ENCODE results near the gene SEMG1.

GRCh38 chr20:45183084-45183483, 23.7 kb upstream of the SEMG1 start:
- TF ChIP-seq, protein P1, sequence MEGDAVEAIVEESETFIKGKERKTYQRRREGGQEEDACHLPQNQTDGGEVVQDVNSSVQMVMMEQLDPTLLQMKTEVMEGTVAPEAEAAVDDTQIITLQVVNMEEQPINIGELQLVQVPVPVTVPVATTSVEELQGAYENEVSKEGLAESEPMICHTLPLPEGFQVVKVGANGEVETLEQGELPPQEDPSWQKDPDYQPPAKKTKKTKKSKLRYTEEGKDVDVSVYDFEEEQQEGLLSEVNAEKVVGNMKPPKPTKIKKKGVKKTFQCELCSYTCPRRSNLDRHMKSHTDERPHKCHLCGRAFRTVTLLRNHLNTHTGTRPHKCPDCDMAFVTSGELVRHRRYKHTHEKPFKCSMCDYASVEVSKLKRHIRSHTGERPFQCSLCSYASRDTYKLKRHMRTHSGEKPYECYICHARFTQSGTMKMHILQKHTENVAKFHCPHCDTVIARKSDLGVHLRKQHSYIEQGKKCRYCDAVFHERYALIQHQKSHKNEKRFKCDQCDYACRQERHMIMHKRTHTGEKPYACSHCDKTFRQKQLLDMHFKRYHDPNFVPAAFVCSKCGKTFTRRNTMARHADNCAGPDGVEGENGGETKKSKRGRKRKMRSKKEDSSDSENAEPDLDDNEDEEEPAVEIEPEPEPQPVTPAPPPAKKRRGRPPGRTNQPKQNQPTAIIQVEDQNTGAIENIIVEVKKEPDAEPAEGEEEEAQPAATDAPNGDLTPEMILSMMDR (IDR thresholded peaks at IDR 0.05) = no peak
- no peak for TF ChIP-seq POLR2A (IDR thresholded peaks at IDR 0.05)
